Activated B cell treated with CpG ODN at 0.5 μM for 24 hours (primary cell): Measurements from ENCODE around the gene MAS1L. TPM values are rescaled to one million over a fixed set of nuclear protein-coding genes. Genes with fewer than 3 reads are reported as not detected.

Source experiments
- ATAC-seq: fragments of 200-7000 bp; cut with Tn5 transposase; one replicate; pipeline ENCODE4 v1.10.0; 2021; ENCODE audit warnings: low read depth, mild to moderate bottlenecking, moderate library complexity
- CTCF ChIA-PET: fragments of 350-600 bp; sonication (Branson Sonifier 250); formaldehyde crosslinking; loops from one replicate; lab custom pipeline; 2021; ENCODE audit warnings: antibody characterized with exemption; lab: Charles Lee
- POLR2A ChIA-PET: fragments of 350-600 bp; sonication (Branson Sonifier 250); formaldehyde crosslinking; loops from one replicate; lab custom pipeline; 2021; ENCODE audit warnings: antibody characterized with exemption; lab: Charles Lee
- DNase-seq: peaks from one replicate; pipeline ENCODE4 v3.0.0; 2022
- H3K27ac Mint-ChIP-seq: one replicate; pipeline ENCODE4 v1.8.0; 2020; ENCODE audit warnings: mixed read lengths
- H3K27me3 Mint-ChIP-seq: one replicate; pipeline ENCODE4 v1.8.0; 2021; ENCODE audit warnings: mixed read lengths
- H3K36me3 Mint-ChIP-seq: one replicate; pipeline ENCODE4 v1.8.0; 2021; ENCODE audit warnings: low read depth, mixed read lengths
- H3K4me1 Mint-ChIP-seq: one replicate; pipeline ENCODE4 v1.8.0; 2021; ENCODE audit warnings: mixed read lengths
- H3K4me3 Mint-ChIP-seq: one replicate; pipeline ENCODE4 v1.8.0; 2020; ENCODE audit warnings: mild to moderate bottlenecking, mixed read lengths
- H3K9me3 Mint-ChIP-seq: one replicate; pipeline ENCODE4 v1.8.0; 2020; ENCODE audit warnings: mixed read lengths
- intact Hi-C: fragments of 100-400 bp; cut with micrococcal nuclease; formaldehyde crosslinking; loops from one replicate; pipeline ENCODE4 v1.15.1; 2024
- total RNA-seq: library from RNA; stranded (reverse); gene quantifications from 2 replicates; pipeline ENCODE4 v1.2.3, GENCODE V29; 2022
- TF ChIP-seq, protein P1 (sequence below): fragments of 200-600 bp; IDR thresholded peaks from one replicate; pipeline ENCODE4 v1.8.0; 2022; ENCODE audit warnings: antibody characterized with exemption, mild to moderate bottlenecking

MAS1L gene
- total RNA-seq, 1 donor from 2014 or later = not detected

DNA sequence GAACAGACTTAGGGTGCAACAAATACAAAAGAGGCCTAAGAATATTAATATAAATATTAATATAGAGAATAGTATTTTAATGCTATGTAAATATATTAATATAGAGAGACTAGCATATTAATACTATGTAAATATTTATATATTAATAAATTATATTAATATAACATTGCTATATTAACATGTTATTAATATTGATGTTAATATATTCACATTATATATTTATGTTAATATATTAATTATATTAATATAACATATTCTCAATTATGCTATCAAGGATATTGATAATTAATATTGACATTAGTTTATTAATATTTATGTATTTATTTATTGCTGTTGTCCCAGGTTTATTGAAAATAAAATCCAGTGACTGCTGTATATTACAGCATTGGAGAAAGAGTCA, 1.1 kb upstream of the MAS1L start:
- Mint-ChIP-seq H3K36me3 (no peaks in the 10 kb centered on the region), H3K4me3 (no peak overlapping the region), H3K27me3 (peaks cover 9% of the 10 kb centered on the region), H3K9me3 (no peaks in the 10 kb centered on the region), H3K27ac (no peak overlapping the region), H3K4me1 (no peaks in the 10 kb centered on the region)
- ATAC-seq = no peak
- TF ChIP-seq, protein P1, sequence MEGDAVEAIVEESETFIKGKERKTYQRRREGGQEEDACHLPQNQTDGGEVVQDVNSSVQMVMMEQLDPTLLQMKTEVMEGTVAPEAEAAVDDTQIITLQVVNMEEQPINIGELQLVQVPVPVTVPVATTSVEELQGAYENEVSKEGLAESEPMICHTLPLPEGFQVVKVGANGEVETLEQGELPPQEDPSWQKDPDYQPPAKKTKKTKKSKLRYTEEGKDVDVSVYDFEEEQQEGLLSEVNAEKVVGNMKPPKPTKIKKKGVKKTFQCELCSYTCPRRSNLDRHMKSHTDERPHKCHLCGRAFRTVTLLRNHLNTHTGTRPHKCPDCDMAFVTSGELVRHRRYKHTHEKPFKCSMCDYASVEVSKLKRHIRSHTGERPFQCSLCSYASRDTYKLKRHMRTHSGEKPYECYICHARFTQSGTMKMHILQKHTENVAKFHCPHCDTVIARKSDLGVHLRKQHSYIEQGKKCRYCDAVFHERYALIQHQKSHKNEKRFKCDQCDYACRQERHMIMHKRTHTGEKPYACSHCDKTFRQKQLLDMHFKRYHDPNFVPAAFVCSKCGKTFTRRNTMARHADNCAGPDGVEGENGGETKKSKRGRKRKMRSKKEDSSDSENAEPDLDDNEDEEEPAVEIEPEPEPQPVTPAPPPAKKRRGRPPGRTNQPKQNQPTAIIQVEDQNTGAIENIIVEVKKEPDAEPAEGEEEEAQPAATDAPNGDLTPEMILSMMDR = no peak
- POLR2A ChIA-PET = no interaction called here
- CTCF ChIA-PET = no interaction called here
- DNase-seq = no peak
- intact Hi-C loops = no loop called here

GRCh38 chr6:29487131-29487530, 625 bp downstream of the MAS1L start:
- ATAC-seq = no peak
- no peaks in the 10 kb centered on the region for H3K4me1 Mint-ChIP-seq
- DNase-seq = no peak
- POLR2A ChIA-PET = no interaction called here
- no peaks in the 10 kb centered on the region for H3K36me3 Mint-ChIP-seq
- H3K4me3 Mint-ChIP-seq = no peak overlapping the region
- no peak overlapping the region for H3K27ac Mint-ChIP-seq
- H3K27me3 Mint-ChIP-seq = peaks cover 9% of the 10 kb centered on the region
- CTCF ChIA-PET = no interaction called here
- TF ChIP-seq, protein P1 = no peak
- no peaks in the 10 kb centered on the region for H3K9me3 Mint-ChIP-seq
- intact Hi-C loops = no loop called here

DNA sequence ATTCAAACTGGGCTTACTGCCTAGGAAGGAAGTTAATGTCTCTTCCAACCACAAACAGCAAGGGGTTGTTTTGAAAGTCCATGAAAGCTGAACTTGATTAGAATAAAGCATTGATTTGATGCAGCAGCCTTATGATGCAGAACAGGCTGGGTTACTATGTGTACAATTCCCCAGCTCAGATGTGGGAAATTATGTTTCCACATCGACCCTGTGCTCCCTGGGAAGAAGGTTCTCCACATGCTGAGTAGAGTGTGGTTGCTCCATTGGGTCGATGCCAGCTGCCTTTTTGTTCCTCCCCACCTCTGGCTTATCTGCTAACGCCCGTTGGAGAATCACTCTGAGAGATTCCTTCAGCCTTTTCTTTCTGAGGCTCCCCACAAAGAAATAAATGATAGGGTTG, 1.2 kb downstream of the MAS1L start:
- no peaks in the 10 kb centered on the region for H3K36me3 Mint-ChIP-seq
- CTCF ChIA-PET = no interaction called here
- TF ChIP-seq, protein P1 = no peak
- H3K4me3 Mint-ChIP-seq = no peak overlapping the region
- peaks cover 9% of the 10 kb centered on the region for H3K27me3 Mint-ChIP-seq
- H3K27ac Mint-ChIP-seq = no peak overlapping the region
- no peaks in the 10 kb centered on the region for H3K9me3 Mint-ChIP-seq
- no peak for DNase-seq
- POLR2A ChIA-PET = no interaction called here
- no peak for ATAC-seq
- H3K4me1 Mint-ChIP-seq = no peaks in the 10 kb centered on the region
- intact Hi-C loops = no loop called here

- ChIA-PET CTCF (no interaction called here), POLR2A (no interaction called here)
- no peak overlapping the region for H3K27ac Mint-ChIP-seq
- H3K36me3 Mint-ChIP-seq = no peaks in the 10 kb centered on the region
- H3K4me1 Mint-ChIP-seq = no peaks in the 10 kb centered on the region
- DNase-seq = no peak
- intact Hi-C loops = no loop called here
- H3K27me3 Mint-ChIP-seq = peaks cover 12% of the 10 kb centered on the region
- peaks cover 2% of the 10 kb centered on the region for H3K9me3 Mint-ChIP-seq
- ATAC-seq = no peak
- H3K4me3 Mint-ChIP-seq = no peak overlapping the region
- TF ChIP-seq, protein P1 = no peak
These were observed 4.0 kb downstream of the MAS1L start for GRCh38 chr6:29483735-29484134.

- Mint-ChIP-seq H3K4me1 (no peaks in the 10 kb centered on the region), H3K9me3 (peaks cover 2% of the 10 kb centered on the region), H3K36me3 (no peaks in the 10 kb centered on the region), H3K4me3 (no peak overlapping the region), H3K27ac (no peak overlapping the region), H3K27me3 (peaks cover 12% of the 10 kb centered on the region)
- ATAC-seq (no peak), DNase-seq (no peak)
- intact Hi-C loops = no loop called here
- TF ChIP-seq, protein P1 = no peak
- POLR2A ChIA-PET = no interaction called here
- CTCF ChIA-PET = no interaction called here
These were observed 4.6 kb downstream of the MAS1L start for GRCh38 chr6:29483186-29483585.
